Cerebellar cortex (tissue), 1 donor: ENCODE measurements around the gene SEMA3B.
"Not testable (repeated sequence)": the region's sequence is repeated elsewhere in the genome, so short reads cannot be mapped to it uniquely, and the experiment has no call there.

Source experiments
- DNase-seq: peaks from one replicate; pipeline ENCODE4 v3.0.0-alpha.2; 2015; ENCODE audit warnings: low spot score

Gene SEMA3B

GRCh38 chr3:50268703-50269451 is at the start of gene SEMA3B:
Gene SEMA3B (plus strand): TSS chr3:50269147. CDS start chr3:50269241, 94 bp downstream.
- no peak for DNase-seq

GRCh38 chr3:50219285-50219684 is 49.7 kb upstream of the SEMA3B start:
- no peak for DNase-seq

- no peak for DNase-seq
Measured at GRCh38 chr3:50220109-50220508, 48.8 kb upstream of the SEMA3B start.

GRCh38 chr3:50221051-50221410 is 47.9 kb upstream of the SEMA3B start:
- DNase-seq, result no peak

- no peak for DNase-seq
Measured at GRCh38 chr3:50221411-50222168, 47.4 kb upstream of the SEMA3B start.

- no peak for DNase-seq
Measured at GRCh38 chr3:50222169-50222528, 46.8 kb upstream of the SEMA3B start.

- no peak for DNase-seq
Measured at GRCh38 chr3:50224639-50225038, 44.3 kb upstream of the SEMA3B start.

- peak; percentile 49 for DNase-seq
Measured at GRCh38 chr3:50226888-50227389, 42.0 kb upstream of the SEMA3B start.

GRCh38 chr3:50227390-50228183 is 41.4 kb upstream of the SEMA3B start:
- peak; percentile 92 for DNase-seq

GRCh38 chr3:50228184-50228763 is 40.7 kb upstream of the SEMA3B start:
- DNase-seq, result not testable (repeated sequence)

GRCh38 chr3:50229490-50229889 is 39.5 kb upstream of the SEMA3B start:
- no peak for DNase-seq

- no peak for DNase-seq
Measured at GRCh38 chr3:50230104-50230793, 38.7 kb upstream of the SEMA3B start.

GRCh38 chr3:50230794-50231125 is 38.2 kb upstream of the SEMA3B start:
- no peak for DNase-seq

GRCh38 chr3:50231581-50231980 is 37.4 kb upstream of the SEMA3B start:
- DNase-seq, result no peak

- no peak for DNase-seq
Measured at GRCh38 chr3:50232303-50232702, 36.6 kb upstream of the SEMA3B start.

- no peak for DNase-seq
Measured at GRCh38 chr3:50233176-50233575, 35.8 kb upstream of the SEMA3B start.

GRCh38 chr3:50235716-50236483 is 33.0 kb upstream of the SEMA3B start, which contains the start of gene GNAI2:
Gene GNAI2 (plus strand): TSS chr3:50236204. CDS start chr3:50236336, 132 bp downstream.
- peak; percentile 98 for DNase-seq

- DNase-seq, result no peak
Measured at GRCh38 chr3:50236484-50237132, 32.3 kb upstream of the SEMA3B start.

- DNase-seq, result no peak
Measured at GRCh38 chr3:50237133-50237651, 31.8 kb upstream of the SEMA3B start.
